Epidermal melanocyte (primary cell): Measurements from ENCODE around the gene NAA60.
"Not testable (repeated sequence)": the region's sequence is repeated elsewhere in the genome, so short reads cannot be mapped to it uniquely, and the experiment has no call there.

ENCODE experiments used
- DNase-seq: peaks from one replicate; pipeline ENCODE4 v3.0.0; 2011; ENCODE audit warnings: low spot score; ENCODE audit not compliant: insufficient read length

The NAA60 gene

GRCh38 chr16:3461151-3461550, 17.7 kb downstream of the NAA60 start:
- DNase-seq, result peak; percentile 8

- no peak for DNase-seq
Observed at GRCh38 chr16:3465301-3465700, 21.8 kb downstream of the NAA60 start.

GRCh38 chr16:3465911-3466584, 22.6 kb downstream of the NAA60 start:
- DNase-seq, result no peak

- DNase-seq, result no peak
Observed at GRCh38 chr16:3467182-3467581, 23.7 kb downstream of the NAA60 start.

GRCh38 chr16:3467921-3468320, 24.4 kb downstream of the NAA60 start:
- DNase-seq, result no peak

GRCh38 chr16:3468501-3468900, 25.0 kb downstream of the NAA60 start:
- no peak for DNase-seq

- no peak for DNase-seq
Observed at GRCh38 chr16:3469736-3470135, 26.3 kb downstream of the NAA60 start.

- no peak for DNase-seq
Observed at GRCh38 chr16:3470723-3471122, 27.2 kb downstream of the NAA60 start.

- DNase-seq, result no peak
Observed at GRCh38 chr16:3471518-3472176, 28.2 kb downstream of the NAA60 start.

GRCh38 chr16:3472878-3473595, 29.6 kb downstream of the NAA60 start:
- DNase-seq, result no peak

- DNase-seq, result not testable (repeated sequence)
Observed at GRCh38 chr16:3473596-3473943, 30.1 kb downstream of the NAA60 start.

- no peak for DNase-seq
Observed at GRCh38 chr16:3474136-3474779, 30.8 kb downstream of the NAA60 start.

- not testable (repeated sequence) for DNase-seq
Observed at GRCh38 chr16:3474870-3475269, 31.4 kb downstream of the NAA60 start.

GRCh38 chr16:3475604-3476375, 32.3 kb downstream of the NAA60 start:
- no peak for DNase-seq

GRCh38 chr16:3476409-3476808, 32.9 kb downstream of the NAA60 start:
- DNase-seq, result no peak

- DNase-seq, result no peak
Observed at GRCh38 chr16:3478242-3478925, 34.9 kb downstream of the NAA60 start.

- no peak for DNase-seq
Observed at GRCh38 chr16:3479654-3480216, 36.3 kb downstream of the NAA60 start.

GRCh38 chr16:3480901-3481695, 37.6 kb downstream of the NAA60 start:
- DNase-seq, result no peak
